Inferior parietal cortex (tissue), 1 donor: ENCODE data around the gene COMMD4.
A peak's percentile ranks its signal among the peaks of the same experiment; 100 is the strongest.
"Not testable (repeated sequence)": the region's sequence is repeated elsewhere in the genome, so short reads cannot be mapped to it uniquely, and the experiment has no call there.

ENCODE experiments used
- DNase-seq: peaks from one replicate; pipeline ENCODE4 v3.0.0-alpha.2; 2016; ENCODE audit errors: extremely low spot score

Gene COMMD4

DNA sequence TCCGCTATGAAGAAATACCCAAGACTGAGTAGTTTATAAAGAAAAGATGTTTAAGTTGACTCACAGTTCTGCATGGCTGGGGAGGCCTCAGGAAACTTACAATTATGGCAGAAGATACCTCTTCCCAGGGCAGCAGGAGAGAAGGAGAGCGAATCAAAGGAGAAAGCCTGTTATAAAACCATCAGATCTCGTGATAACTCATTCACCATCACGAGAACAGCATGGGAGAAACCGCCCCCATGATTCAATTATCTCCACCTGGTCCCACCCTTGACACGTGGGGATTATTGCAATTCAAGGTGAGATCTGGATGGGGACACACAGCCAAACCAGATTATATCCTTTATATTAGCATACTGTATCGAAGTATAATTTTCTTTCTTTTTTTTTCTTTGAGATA lies 3.8 kb upstream of the COMMD4 start:
- DNase-seq, result not testable (repeated sequence)

DNA sequence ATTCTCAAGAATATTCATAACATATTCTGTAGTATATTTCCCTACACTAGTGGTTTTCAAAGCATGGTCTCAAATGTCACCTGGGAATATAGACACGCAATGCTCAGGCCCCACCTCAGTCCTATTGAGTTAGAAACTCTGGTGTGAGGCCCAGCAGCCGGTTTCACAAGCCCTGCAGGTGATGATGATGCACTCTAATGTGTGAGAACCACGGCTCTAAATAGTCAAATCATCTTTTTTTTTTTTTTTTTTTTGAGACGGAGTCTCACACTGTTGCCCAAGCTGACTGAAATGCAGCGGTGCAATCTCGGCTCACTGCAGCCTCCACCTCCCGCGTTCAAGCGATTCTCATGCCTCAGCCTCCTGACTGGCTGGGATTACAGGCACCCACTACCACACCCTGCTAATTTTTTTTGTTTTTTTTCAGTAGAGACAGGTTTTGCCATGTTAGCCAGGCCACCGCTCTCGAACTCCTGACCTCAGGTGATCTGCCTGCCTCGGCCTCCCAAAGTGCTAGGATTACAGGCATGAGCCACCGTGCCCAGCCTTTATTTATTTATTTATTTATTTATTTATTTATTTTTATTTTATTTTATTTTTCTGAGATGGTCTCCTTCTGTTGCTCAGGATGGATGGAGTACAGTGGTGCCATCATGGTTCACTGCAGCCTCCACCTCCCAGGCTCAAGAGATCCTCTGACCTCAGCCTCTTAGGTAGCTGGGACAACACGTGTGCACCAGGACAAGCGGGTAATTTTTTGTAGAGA lies 2.0 kb upstream of the COMMD4 start:
- DNase-seq, result not testable (repeated sequence)

GRCh38 chr15:75335313-75335704 lies 554 bp upstream of the COMMD4 start:
- DNase-seq, result no peak

GRCh38 chr15:75338661-75339240 lies 2.9 kb downstream of the COMMD4 start:
- no peak for DNase-seq

DNA sequence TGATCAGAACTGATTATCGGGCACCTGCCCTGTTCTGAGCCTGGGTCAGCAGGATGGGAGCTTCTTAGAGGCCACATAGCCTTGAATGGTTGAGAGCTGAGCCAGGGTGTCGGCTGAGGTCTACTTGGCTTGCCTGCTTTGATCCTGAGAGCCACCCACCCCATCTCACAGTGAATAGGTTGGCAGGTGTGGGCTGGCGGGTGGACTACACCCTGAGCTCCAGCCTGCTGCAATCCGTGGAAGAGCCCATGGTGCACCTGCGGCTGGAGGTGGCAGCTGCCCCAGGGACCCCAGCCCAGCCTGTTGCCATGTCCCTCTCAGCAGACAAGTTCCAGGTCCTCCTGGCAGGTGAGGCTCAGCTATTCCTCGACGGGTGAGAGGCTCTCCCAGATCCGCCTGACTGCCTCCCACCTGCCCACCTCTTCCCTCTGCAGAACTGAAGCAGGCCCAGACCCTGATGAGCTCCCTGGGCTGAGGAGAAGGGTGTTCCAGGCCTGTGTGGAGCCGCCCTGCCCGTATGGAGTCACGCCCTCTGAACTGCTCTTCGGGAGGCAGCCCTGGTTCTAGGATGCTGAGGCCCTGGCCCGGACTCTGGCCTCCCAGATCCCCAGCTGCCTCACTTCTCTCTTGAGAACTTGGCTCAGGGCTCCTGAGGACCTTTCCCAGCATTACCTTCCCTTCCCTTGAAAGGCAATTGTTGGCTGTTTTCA lies 3.8 kb downstream of the COMMD4 start:
- DNase-seq, result no peak

- no peak for DNase-seq
Measured at GRCh38 chr15:75342221-75342620, 6.4 kb downstream of the COMMD4 start.

DNA sequence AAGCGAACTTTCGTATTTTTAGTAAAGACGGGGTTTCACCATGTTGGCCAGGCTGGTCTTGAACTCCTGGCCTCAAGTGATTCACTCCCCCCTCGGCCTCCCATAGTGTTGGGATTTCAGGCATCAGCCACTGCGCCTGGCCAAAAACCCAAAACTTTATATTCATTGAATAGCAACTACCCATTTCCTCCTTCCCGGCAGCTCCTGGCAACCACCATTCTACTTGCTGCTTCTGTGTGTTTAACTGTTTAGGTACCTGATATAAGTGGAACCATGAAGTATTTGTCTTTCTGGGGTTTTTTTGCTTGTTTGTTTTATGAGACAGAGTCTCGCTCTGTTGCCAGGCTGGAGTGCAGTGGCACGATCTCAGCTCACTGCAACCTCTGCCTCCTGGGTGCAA lies 8.1 kb downstream of the COMMD4 start:
- not testable (repeated sequence) for DNase-seq

DNA sequence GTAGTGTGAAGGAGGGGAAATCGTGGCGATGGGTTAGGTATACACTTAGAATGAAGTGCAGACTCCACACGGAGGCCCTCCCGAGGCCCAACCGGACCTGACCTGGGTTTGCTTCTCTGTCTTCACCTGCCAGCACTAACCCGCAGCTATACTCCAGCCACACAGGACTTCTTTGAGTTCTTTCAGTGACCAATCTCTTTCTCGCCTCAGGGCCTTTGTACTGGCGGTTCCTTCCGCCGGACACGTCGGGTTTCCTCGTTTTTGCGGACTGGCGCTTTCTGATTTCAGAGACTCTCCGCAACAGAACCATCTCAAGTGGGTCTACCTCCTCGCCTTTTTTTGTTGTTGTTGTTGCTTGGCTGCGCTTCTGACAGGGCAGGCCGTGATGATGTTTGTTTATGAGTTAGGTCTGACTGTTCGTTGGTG lies 10.9 kb downstream of the COMMD4 start, which contains the start of gene NEIL1:
Gene NEIL1, plus strand, starts transcription at position 244 of the 426 bp plus-strand sequence. CDS start 1,867 bp downstream, outside the sequence.
- peak; percentile 41 for DNase-seq

- peak; percentile 54 for DNase-seq
Measured at GRCh38 chr15:75347222-75348033, 11.6 kb downstream of the COMMD4 start.

DNA sequence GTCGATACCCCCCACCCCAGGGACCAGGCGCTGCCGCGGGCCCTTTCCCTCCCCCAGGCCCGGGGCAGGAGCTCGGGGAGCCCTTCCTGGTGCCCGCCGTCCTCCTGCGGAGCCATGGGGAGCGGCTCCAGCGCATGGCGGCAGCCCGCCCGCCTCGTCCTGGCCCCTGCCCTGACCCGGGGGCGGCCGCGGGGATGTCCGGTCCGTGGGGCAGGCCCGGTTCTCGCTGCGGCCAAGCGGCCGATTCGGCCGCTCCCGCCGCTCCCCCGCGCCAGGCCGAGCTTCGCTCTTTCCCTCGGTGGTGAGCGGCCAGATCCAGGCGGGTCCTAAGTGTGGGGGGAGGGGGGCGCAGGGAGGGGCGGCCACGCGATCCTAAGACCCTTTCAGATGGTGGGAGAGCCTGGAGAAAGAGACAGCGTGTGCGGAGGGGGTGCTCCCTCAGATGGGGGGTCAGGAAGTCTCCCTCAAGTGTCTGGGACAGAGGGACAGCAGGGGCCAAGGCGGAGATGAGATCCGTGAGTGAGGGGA lies 12.2 kb downstream of the COMMD4 start:
- DNase-seq, result no peak

DNA sequence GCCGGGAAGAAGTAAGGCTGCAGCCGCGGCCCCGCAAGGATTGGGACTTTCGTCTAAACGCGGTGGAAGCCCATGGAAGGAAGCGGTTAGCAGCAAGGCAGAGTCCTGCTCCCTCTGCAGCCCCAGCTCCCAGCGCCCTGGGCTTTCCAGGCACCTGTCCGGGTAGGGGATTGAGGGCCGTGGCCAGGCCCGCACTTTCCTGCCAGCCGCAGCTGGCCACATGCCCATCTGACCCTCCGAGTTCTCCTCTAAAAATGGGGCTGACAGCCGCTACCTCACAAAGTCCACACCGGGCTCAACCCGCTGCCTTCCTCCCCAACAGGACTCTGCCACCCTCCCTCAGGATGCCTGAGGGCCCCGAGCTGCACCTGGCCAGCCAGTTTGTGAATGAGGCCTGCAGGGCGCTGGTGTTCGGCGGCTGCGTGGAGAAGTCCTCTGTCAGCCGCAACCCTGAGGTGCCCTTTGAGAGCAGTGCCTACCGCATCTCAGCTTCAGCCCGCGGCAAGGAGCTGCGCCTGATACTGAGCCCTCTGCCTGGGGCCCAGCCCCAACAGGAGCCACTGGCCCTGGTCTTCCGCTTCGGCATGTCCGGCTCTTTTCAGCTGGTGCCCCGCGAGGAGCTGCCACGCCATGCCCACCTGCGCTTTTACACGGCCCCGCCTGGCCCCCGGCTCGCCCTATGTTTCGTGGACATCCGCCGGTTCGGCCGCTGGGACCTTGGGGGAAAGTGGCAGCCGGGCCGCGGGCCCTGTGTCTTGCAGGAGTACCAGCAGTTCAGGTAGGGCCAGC lies 12.9 kb downstream of the COMMD4 start:
- no peak for DNase-seq

DNA sequence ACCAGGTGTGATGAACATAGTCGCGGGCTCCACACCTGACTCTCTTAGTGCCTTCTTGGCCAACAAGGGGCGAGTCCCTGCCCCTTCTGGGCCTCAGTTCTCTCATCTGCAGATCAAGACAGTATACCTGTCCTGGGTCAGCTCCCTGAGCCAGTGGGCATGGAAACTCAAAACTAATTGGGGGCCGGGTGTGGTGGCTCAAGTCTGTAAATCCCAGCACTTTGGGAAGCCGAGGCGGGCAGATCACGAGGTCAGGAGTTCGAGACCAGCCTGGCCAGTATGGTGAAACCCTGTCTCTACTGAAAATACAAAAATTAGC lies 13.4 kb downstream of the COMMD4 start:
- DNase-seq, result not testable (repeated sequence)

DNA sequence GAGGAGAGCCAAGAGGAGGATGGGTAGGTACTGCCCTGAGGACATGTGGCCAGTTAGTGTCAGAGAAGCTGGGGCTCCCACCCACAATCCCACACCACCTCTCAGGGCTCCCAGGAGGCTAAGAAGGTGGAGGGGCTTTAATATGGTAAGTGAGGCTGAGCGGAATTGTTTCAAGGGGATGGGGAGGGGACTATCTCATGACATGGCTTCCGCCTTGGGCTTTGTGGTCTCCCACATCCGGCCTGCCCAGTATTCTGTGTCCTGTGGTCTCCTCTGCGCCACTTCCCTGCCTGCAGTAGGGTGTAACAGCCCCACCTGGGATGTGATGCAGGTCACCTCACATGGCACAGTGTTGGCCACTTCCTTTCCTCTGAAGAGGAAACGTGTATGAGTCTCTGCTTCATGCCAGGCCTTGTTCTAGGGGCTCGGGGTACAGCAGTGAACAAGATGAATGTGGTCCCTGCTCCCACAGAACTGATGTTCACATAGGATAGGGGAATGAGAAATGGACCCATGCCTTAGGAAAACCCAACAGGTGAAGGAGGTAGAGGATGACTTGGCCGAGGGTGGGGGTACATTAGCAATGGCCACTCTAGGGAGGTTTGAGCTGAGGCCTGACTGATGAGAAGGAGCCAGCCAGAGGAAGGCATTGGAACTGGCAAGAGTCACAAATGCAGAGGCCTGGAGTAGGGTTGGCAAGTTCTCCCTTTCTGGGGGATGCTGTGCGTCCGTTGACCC lies 14.2 kb downstream of the COMMD4 start:
- no peak for DNase-seq

- no peak for DNase-seq
Measured at GRCh38 chr15:75350601-75351361, 14.9 kb downstream of the COMMD4 start.

DNA sequence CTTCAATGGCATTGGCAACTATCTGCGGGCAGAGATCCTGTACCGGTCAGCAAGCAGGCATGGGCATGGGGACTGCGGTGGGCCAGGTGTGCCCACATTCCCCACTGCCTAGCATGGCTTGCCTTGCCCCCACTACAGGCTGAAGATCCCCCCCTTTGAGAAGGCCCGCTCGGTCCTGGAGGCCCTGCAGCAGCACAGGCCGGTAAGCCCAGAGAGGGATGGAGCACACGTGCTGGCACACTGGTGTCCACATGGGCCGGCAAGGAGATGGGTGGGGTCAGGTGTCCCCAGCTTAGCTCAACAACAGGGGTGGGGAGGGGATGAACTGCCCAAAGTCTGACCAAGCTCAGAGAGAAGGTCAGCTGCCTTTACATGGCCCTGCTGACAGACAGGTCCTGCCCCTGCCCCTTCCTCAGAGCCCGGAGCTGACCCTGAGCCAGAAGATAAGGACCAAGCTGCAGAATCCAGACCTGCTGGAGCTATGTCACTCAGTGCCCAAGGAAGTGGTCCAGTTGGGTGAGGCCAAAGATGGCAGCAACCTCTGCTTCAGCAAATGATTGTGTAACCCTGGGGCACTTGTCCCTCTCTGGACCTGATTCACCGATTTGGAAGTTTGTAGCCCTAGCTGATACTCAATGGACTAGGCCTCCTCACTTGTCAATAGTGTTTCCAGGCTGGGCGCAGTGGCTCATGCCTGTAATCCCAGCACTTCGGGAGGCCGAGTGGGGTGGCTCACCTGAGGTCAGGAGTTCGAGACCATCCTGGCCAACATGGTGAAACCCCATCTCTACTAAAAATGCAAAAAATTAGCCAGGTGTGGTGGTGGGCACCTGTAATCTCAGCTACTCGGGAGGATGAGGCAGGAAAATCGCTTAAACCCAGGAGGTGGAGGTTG lies 16.6 kb downstream of the COMMD4 start:
- no peak for DNase-seq

- DNase-seq, result no peak
Measured at GRCh38 chr15:75353604-75354003, 17.7 kb downstream of the COMMD4 start.

- no peak for DNase-seq
Measured at GRCh38 chr15:75354454-75354853, 18.6 kb downstream of the COMMD4 start.

DNA sequence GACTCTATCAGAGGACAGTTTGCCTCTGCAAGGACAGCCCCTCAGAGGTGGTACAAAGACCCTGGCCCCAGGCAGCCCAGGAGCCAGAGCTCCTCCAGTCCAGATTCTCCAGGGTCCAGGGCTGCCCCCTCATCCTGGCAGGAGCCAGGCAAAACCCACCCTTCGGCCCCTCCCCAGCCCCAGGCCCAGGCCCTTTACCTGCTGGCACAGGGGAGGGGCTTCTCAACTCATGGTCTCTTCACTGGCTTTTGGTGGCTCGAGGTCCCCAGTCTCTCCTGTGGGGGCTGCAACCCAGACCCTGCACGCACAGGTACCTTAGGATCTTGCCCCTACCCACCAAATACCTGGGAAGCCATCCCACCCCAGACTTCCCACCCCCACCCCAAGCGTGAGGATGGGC lies 19.5 kb downstream of the COMMD4 start:
- DNase-seq, result no peak
